Measurements from ENCODE around the gene SMARCA2.

SMARCA2 gene

DNA sequence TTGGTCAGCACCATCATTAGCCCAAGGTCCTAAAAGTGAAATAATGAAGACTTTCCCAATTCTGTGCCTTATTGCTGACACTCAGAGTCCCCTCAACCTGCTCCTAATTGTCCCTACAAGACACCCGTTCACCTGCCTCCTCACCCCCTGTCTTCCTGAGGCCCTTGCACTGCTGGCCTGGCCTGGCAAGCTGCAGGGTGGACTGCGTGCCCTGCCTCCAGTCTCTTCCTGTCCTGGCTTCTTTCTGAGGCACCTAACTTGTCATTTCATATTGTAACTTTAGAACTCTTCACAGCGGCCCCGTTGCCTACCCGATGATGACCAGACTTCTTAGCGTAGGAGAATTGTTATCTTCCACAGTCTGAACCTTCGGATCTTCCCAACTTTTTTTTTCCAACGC is 153.9 kb downstream of the SMARCA2 start:
- TF ChIP-seq, protein P1, sequence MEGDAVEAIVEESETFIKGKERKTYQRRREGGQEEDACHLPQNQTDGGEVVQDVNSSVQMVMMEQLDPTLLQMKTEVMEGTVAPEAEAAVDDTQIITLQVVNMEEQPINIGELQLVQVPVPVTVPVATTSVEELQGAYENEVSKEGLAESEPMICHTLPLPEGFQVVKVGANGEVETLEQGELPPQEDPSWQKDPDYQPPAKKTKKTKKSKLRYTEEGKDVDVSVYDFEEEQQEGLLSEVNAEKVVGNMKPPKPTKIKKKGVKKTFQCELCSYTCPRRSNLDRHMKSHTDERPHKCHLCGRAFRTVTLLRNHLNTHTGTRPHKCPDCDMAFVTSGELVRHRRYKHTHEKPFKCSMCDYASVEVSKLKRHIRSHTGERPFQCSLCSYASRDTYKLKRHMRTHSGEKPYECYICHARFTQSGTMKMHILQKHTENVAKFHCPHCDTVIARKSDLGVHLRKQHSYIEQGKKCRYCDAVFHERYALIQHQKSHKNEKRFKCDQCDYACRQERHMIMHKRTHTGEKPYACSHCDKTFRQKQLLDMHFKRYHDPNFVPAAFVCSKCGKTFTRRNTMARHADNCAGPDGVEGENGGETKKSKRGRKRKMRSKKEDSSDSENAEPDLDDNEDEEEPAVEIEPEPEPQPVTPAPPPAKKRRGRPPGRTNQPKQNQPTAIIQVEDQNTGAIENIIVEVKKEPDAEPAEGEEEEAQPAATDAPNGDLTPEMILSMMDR (conservative IDR thresholded peaks at IDR 0.05; ENCODE audit: control insufficient read depth, insufficient read depth, low read depth, low read length): no peak
- no peak overlapping the region for H3K4me3 ChIP-seq (ENCODE audit: control insufficient read depth, low read depth, low read length)
- no peak for DNase-seq (ENCODE audit: low read depth)

- TF ChIP-seq, protein P1 (conservative IDR thresholded peaks at IDR 0.05; ENCODE audit: control insufficient read depth, insufficient read depth, low read depth, low read length): no peak
- no peak for DNase-seq (ENCODE audit: low read depth)
- H3K4me3 ChIP-seq (ENCODE audit: control insufficient read depth, low read depth, low read length): no peak overlapping the region
Measured at GRCh38 chr9:2170722-2171121, 155.6 kb downstream of the SMARCA2 start.

DNA sequence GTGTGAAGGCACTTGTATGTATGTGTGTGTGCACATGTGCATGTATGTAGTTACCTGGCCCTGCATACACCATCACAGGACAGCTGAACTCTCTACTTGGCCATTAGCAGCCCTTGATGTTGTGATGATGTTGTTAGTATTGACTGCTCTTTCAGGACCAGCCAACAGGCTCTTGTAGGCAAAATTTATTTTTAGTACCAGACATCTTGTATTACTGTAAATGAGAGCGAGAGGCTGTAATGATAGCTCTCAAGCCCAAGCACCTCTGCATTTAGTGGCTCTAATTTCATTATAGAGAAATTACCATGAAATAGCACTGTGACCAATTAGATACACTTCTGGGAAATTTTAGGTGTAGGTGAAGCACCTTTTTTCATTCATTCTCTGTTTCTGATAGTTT is 158.0 kb downstream of the SMARCA2 start:
- DNase-seq (ENCODE audit: low read depth): no peak
- H3K4me3 ChIP-seq (ENCODE audit: control insufficient read depth, low read depth, low read length): no peak overlapping the region
- TF ChIP-seq, protein P1 (conservative IDR thresholded peaks at IDR 0.05; ENCODE audit: control insufficient read depth, insufficient read depth, low read depth, low read length): no peak

- no peak for DNase-seq (ENCODE audit: low read depth)
- no peak overlapping the region for H3K4me3 ChIP-seq (ENCODE audit: control insufficient read depth, low read depth, low read length)
- TF ChIP-seq, protein P1 (conservative IDR thresholded peaks at IDR 0.05; ENCODE audit: control insufficient read depth, insufficient read depth, low read depth, low read length): no peak
Measured at GRCh38 chr9:2173861-2174260, 158.7 kb downstream of the SMARCA2 start.

- no peak overlapping the region for H3K4me3 ChIP-seq (ENCODE audit: control insufficient read depth, low read depth, low read length)
- DNase-seq (ENCODE audit: low read depth): no peak
- TF ChIP-seq, protein P1 (conservative IDR thresholded peaks at IDR 0.05; ENCODE audit: control insufficient read depth, insufficient read depth, low read depth, low read length): no peak
Measured at GRCh38 chr9:2174306-2174705, 159.2 kb downstream of the SMARCA2 start.

DNA sequence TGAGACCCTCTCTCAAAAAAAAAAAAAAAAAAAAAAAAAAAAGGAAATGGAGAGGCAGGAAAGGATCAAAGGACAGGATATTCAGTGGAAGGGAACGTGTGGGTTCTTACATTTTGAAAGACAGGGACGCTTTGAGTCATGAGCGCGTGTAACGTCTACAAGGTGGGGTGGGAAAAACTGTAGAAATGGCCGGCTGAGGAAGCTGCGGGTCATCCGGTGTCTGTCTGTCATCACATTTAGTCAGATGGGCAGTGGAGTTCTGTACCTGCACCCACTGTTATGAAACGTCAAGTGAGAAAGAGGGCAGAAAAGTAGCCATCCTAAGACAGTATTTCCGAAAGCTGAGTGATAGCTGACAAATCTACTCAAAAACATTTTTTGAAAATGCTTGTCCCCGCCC is 159.8 kb downstream of the SMARCA2 start:
- TF ChIP-seq, protein P1 (conservative IDR thresholded peaks at IDR 0.05; ENCODE audit: control insufficient read depth, insufficient read depth, low read depth, low read length): no peak
- no peak for DNase-seq (ENCODE audit: low read depth)

DNA sequence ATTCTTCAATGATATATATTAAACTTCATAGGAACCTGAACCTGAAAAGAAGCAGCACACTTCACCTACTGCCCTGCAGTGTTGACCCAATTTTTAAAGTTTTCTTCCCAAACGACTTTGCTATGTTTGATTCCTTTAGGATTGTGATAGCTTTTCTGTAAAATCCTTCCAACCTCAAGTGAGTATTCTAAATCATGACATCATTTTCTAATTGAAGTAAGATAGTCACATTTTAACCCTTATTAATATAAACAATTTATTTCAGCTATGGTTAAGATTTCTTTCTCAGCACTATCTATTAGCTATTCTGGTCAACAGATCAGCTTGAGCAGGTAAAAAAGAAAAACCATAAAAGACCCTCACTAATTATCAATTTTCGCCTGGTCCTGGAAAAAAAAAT is 162.0 kb downstream of the SMARCA2 start:
- TF ChIP-seq, protein P1 (conservative IDR thresholded peaks at IDR 0.05; ENCODE audit: control insufficient read depth, insufficient read depth, low read depth, low read length): no peak
- no peak for DNase-seq (ENCODE audit: low read depth)
- H3K4me3 ChIP-seq (ENCODE audit: control insufficient read depth, low read depth, low read length): no peak overlapping the region

More for the DNA sequence above, 159.8 kb downstream of the SMARCA2 start:
- no peak overlapping the region for H3K4me3 ChIP-seq (ENCODE audit: control insufficient read depth, low read depth, low read length)
